Retina (tissue), 1 donor: Measurements from ENCODE around the gene TXN.
"Not testable (repeated sequence)": the region's sequence is repeated elsewhere in the genome, so short reads cannot be mapped to it uniquely, and the experiment has no call there.

Experiments
- DNase-seq: peaks from one replicate; pipeline ENCODE4 v3.0.0-alpha.2; 2016

The TXN gene

DNA sequence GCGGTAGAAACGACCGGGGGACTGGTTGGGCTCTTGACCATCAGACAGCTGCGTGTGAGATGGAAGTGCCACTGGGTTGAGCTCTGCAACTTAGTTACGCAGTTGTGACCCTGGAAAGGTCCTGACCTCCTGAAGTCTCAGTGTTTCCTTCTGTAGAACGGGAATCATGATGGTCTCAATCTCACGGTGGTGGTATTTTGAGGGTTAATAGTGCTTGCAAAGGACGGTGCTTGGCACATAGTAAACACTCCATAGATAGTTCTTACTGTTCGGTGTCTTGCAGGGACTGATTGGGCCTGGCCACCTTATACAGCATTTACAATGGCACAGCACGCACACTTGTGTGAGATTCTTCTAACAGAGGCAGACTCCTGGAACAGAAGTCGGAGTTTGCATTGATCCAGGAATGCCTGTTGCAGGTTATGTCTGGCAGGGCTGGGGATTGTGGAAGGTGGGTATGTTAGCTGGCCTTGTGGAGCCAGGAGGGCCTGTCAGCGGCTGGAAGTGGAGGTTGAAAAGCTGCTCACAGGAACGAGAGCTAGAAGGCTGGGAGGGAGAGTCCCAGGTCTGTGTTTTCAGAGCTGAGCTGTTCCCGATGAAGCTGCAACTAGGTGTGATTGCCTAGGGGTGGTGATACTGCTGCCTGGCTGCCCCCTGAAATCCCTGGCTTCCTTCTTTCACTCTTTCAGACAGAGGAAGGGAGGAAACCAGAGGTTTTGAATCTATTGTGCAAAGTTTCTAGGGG is 962 bp upstream of the TXN start:
- DNase-seq, result no peak

DNA sequence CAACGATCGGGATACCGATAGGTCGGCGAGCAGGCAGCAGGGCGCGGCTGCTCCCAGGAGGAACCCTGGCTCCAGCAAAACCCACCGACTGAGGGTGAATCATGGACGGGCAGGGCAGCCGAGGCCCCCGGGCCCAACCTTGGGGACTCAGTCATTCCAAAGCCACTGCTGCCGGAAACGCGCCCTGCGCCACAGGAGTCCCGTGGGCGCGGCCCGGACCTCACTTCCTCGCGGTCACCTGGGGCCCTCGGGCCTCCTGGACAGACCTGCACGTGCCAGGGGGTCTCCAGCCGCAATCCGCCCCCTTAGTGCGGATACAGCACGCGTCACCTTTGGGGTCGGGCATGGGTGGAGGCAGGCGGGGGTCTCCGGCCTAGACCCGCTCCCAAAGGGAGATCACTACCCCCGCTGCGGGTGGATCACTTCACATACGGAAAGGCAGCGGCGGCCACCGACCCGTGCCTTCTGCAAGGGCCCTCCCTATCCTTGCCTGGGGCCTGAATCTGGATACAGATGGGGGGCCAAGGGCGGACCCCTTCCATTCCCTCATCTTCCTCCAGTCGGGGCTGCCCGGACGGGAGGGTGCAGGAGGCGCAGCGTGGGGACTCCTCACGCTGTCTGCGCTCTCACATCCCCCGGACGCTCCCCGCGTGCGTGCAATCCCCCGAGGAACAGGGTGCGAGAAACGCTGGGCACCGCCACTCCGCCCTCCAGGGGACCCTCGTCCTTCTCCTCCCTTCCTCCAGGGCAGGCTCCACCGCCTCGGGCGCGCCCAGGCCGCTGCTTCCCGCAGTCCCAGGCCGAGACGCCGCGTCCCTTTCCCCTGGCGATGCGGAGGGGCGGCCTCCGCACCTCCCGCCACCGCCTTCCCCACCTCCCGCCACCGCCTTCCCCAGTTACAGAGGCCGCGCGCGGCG is 586 bp downstream of the TXN start:
- peak; percentile 87 for DNase-seq

DNA sequence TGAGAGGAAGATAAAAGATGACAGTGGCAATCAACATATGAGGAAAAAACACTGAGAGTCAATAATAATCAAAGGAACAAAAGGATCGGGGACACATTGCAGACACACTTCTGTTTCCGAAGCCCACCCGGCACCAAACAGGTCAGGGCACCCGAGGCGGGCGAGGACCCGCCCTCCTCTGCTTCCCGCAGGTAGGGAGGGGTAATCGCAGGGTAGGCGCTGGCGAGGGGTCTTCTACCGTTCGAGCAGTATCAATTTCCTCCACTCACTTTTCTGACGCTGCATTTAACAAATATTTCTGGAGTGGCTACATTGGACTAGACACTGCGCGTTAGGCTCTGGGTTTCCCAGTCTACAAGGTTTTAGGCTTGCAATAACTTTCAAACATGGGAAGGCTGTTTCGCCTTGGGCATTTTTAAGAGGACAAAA is 1.3 kb downstream of the TXN start:
- no peak for DNase-seq

DNA sequence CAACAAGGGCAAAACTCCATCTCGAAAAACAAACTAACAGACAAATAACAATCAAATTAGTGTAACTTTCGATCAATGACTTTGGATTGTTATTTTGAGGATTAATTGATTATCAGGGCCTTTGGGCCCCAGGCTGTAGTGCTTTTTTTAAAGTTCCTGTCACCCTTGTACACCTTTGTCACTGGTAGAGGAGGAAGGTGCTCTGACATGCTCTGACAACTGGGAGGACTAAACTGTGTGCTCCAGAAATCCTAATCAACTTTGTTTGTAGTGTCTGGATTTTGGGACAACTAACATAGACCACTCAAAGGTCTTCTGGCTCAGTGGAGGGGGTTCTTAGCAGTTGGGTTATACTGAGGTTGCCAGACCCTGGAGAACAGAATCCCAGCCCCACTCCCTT is 1.8 kb downstream of the TXN start:
- DNase-seq, result no peak

DNA sequence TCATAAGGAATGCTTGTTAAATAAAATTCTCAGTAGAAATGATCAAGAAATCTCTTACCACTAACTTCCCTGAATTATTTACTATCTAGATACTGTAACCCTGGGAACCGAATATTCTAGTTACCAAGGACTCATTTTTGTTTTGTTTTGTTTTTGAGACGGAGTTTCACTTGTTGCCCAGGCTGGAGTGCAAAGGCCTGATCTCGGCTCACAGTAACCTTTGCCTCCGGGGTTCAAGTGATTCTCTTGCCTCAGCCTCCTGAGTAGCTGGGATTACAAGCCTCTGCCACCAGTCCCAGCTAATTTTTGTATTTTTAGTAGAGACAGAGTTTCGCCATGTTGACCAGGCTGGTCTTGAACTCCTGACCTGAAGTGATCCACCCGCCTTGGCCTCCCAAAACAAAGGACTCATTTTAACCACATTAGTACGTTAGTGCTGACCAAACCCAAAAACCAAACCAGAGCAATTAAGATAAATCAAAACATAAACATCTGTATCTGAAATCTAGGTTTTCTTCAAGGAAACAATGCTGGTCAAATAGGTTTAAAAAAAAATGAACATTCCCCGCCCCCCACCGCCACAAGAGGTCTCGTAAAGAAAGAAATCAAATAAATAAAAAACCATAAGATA is 3.7 kb downstream of the TXN start:
- DNase-seq, result no peak

DNA sequence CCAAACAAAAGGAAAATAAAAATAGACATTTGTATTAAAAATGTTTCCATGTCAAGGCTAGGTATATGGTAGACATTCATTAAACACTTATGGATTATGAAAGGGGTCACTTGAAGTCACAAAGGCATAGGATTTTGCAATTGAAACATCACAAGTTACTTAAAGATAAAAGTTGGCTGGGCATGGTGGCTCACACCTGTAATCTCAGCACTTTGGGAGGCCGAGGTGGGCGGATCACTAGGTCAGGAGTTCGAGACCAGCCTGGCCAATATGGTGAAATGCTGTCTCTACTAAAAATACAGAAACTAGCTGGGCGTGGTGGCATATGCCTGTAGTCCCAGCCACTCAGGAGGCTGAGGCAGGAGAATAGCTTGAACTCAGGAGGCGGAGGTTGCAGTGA is 4.5 kb downstream of the TXN start:
- DNase-seq, result not testable (repeated sequence)

DNA sequence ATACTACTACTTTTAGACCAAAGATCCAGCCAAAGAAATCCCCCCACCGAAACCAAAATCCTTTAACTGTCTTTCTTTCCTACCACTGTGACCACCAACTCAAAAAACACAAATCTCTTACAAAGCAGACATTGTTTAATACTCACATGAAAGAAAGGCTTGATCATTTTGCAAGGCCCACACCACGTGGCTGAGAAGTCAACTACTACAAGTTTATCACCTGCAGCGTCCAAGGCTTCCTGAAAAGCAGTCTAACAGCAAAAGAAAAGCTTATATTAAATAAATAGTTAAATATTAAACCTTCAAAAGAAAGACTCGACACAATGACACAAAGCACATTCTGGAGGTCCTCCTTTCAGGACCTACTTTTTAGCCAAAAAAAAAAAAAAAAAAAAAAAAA is 5.1 kb downstream of the TXN start:
- DNase-seq, result no peak

DNA sequence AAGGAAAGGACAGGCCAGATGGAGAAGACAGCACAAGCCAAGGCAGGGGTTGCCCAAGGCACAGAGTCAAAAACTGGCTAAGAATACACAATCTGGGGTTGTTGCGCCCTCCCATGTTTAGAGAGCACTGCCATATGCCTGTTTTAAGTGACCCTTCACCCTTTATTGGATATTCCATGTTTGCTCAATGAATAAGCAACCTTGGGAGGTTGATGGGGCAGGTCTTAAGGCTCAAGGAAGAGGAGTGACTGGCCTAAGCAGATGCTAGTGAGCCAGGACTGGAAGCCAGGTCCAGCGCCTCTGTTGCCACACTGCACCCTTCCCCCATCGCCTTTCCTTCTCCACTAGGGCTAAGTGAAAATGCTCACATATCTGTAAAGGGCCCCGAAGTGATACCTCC is 6.7 kb downstream of the TXN start:
- no peak for DNase-seq

DNA sequence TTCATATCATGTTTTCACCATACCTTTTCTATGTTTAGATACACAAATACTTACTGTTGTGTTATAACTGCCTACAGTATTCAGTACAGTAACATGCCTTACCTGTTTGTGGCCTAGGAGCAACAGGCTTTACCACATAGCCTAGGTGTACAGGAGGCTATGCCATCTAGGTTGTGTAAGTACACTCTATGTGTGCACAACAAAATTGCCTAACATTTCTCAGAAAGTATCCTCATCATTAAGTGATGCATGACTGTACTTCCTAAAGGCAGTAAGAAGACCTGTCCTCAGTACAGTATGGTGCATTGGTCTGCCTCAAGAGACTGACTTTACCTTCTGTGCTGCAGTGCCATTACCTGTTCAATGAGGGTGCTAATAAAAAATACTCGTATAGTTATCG is 7.9 kb downstream of the TXN start:
- no peak for DNase-seq

DNA sequence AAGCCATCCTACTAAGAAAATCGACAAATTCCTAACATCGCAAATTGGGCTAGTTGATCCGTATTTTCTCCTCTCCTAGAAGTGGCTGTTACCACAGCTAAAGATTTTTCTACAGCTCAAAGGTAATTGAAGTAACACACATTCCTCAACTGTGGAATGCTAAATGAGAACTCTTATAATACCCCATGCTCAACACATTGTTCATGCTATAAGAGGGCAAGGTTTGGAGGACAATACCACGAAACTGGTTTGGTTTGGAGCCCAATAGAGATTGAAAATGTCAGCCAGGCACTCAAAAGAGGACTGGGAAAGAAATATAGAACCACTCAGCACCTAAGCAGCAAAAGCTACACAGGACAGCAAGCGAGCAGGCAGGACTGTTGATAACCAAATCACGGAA is 10.1 kb downstream of the TXN start:
- DNase-seq, result no peak

DNA sequence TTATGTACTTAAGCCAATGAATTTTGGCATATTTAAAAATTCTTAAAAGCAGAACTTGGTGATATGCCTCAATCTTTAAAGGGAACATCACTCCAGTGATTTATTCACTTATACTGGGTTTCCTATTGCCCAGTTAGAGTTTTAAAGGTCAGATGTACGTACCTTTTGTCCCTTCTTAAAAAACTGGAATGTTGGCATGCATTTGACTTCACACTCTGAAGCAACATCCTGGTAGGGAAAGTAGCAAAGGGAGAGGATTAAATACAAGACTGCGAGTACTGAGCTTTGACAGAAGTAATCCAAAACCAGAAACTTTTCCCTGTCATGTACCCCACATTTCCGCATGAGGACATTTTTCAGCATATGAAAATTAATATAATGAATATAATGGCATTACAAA is 11.7 kb downstream of the TXN start:
- no peak for DNase-seq

DNA sequence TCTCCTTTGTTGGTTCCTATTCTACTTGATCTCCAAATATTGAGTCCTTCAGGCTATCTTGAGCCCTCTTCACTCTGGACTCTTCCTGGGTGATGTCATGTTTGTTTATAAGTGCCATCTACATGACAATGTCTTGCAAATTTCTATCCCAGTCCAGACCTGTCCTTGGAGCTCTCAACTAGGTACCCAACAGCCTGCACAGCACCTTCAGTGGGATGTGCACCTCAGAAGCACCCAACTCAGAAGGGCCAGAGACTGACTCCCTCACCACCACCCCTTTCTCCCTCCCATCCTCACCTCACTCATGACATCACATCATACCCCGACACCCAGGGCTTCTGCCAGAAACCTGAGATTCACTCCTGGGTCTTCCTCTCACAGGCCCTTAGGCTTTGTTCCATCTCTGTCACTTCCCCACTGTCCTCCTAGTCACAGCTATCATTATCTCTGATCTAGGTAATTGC is 14.4 kb downstream of the TXN start:
- no peak for DNase-seq

DNA sequence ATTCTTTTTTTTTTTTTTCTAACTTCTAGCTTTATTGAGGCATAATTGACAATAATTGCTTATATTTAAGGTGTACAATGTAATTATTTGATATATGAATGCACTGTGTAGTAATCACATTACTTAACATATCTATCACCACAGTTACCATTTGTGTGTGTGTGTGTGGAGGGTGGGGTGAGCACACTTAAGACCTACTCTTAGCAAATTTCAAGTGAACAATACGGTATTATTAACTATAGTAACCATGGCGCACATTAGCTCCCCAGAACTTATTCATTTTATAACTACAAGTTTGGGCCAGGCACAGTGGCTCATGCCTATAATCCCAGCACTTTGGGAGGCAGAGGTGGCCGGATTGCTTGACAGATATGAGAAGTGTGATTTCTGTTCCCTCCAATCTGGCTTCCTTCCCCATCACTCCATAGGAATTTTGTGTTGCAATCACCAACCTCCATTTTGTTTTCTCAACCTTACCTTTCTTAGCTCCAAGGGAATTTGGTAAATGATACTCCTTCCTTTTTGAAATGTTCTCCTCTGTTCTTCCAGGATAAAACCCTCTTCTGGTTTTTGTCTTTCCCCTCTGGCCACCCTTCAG is 14.9 kb downstream of the TXN start:
- no peak for DNase-seq

DNA sequence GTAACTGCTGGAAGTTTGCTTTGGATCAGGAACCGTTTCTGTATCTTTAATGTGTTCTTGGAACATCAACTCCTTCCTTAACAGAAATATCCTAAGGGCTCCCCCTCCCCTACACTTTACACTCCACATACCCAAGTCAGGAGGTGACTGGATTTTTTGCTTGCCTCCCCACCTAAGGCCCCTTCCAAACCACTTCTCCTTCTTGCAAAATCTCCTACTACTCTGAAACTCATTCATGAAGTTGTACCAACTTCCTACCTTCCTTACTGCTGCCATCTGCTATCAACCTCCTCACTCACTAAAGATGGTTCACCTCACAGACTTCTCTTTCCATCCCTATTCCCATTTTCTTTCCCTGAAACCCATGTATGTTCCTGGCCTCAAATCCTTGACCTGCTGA is 16.1 kb downstream of the TXN start:
- DNase-seq, result no peak

DNA sequence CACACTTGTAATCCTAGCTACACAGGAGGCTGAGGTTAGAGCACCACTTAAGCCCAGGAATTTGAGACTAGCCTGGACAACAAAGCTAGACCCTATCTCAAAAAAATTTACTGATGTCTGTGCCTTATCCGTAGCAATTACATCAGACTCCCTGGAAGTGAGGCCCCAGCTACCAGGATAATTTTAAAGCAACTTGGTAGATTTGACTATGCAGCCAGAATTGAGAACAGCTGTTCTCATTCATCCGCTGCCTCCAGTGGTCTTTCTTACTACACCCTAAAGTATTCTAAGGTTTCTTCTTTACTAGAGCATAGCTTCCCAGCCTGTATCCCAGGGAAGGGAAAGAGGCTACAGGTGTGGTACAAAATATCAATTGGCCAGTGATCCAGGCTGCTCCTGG is 28.0 kb downstream of the TXN start:
- no peak for DNase-seq

DNA sequence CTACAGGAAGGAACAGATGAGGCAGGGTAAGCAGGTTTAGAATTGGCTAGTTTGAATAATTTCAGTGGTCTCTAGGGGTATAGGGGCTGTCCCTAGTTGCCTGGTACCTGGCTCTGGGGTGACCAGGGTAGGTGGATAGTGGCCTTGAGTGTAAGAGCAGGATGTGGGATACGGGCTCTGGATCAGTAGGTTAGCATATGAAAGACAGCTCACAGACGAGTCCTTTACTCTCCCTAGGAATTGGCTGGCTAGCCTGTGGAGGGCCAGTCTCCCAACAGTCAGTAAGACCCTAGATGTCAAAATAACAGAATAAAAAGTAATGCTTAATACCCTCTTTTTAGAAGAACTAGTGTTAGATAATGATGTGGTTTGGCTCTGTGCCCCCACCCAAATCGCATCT is 31.7 kb downstream of the TXN start:
- DNase-seq, result no peak

DNA sequence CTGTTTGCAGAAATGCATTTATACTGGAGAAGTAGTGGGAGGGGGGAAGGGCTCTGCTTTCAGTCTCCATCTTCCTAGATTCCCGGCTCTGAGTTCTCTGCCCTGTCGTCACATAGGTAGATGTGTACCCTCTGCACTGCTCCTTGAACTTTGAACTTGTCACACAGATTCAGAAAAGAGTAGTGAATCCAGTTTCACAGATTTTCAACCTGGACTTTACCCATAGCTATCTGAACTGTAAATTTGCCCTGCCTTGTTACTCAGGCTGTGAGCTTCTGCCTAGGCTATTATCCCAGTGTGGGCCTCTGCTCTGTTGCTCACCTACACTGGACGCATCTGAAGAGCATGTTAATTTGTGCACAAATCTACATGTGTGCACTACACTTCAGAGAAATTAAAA is 35.5 kb downstream of the TXN start:
- no peak for DNase-seq

DNA sequence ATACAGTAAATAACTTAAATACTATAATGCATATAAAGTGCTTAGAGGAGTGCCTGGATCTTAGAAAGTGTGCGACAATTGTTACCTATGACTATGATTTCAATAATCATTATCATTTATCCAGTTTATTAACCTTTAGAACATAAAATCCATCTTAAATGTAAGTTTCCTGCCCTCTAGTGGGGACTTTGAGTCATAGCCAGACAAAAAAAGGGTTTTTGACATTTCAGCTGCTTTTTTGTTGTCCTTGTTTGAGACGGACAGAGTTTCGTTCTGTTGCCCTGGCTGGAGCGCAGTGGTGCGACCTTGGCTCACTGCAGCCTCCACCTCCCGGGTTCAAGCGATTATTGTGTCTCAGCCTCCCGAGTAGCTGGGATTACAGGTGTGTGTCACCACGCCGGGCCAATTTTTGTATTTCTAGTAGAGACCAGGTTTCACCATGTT is 38.6 kb downstream of the TXN start:
- peak; percentile 42 for DNase-seq

DNA sequence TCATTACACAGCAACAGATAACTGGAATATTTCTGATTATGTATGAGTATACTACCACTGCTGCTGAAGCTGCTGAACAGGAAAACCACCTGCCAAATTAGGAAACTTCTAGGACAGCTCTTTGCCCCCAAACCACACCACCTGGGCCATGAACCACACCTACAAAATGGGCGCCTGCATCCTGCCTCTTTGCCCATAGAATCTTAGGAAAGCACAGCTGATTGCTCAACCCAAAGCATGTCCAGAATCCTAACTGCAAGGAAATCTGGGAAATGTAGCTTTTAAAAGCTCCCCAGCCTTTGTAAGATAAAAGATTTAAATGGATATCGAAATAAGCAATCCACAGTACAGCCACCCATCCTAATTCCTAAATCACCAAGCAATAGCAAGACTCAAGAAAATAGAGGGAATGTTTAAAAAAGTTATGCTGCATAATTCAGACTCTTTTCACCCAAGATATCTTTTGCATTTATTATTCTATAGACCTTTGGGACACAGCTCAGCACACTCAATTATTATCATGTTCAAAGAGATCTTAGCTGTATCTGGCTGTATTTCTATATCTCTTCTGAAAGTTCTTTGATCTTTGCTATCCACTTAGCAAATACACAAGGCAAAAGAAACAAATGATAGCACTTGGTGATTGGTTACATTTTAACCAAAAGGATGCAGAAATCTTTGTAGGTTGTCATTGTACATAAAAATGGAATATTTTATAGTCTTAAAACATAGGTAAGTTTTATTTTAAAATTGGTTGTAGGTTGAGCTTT is 41.5 kb downstream of the TXN start:
- DNase-seq, result no peak

DNA sequence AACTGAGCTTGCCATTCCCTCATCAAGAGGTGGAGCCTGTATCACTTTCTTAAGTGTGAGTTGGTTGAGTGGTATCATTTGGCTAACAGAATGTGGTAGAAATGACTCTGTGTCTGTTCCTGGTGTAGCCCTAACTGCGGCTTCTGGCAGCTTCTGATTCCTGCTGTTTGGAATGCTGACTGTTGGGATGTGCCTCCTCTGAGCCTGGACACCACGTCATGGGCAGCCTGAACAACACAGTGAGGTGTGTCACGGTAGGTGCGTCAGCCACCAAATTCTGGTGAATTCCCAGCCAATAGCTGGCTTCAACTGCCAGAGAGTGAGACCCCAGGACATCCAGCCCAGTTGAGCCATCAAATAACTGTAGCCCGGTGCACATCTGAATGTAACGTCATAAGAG is 42.2 kb downstream of the TXN start:
- DNase-seq, result no peak

DNA sequence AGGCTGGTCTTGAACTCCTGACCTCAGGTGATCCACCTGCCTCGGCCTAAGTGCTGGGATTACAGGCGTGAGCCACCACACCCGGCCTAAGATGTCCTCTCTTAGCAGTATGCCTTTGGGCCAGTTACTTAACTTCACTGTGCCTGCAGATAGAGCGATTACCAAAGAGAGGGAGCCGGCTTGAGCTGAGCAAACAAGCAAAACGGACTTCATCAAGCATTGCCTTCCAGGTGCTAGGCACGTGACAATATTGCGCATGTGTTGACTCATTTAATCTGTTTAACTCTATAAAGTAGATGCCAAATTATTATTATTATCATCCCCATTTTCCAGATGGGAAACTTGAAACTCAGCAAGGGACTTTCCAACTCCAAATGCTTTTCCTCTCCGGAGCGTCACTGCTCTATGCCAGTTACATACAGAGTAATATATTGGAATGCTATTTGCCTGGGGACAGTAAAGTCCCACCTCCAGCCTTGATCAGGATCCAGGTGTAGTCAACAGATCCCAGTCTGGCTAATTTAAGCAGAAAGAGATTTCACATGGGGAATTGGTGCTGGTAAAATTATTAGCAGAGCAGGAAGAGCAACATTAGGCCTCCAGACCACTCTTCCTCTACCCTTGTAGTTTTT is 42.8 kb downstream of the TXN start:
- no peak for DNase-seq

DNA sequence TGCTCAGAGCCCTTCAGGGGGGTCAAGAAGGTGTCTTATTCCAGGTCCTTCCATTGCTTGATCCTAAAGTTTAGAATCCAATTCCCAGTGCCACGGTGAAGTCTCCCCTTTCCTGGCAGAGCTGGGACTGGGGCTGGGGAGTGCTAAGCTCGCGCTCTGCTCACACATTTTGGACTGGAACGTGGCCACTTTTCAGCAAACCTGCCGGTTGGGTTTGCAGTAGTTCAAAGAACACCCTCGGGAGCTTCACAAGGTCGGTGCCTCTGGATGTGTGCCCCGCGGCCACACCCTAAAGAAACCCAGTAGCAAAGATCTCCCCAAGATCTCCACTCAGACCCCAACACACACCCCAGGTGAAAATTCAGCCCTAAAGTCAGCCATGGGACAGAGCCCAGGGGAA is 48.3 kb downstream of the TXN start, which contains the start of gene C9orf152:
Gene C9orf152, minus strand, starts transcription at position 129 of the 400 bp plus-strand sequence. CDS start 580 bp downstream, outside the sequence.
- DNase-seq, result no peak
